ENCODE measurements around the gene MGP.

GRCh38 chr12:14910090-14910915 is 24.6 kb upstream of the MGP start:
- TF ChIP-seq POLR2A (IDR thresholded peaks at IDR 0.05; ENCODE audit: low read length), result no peak
- TF ChIP-seq GATA1 (IDR thresholded peaks at IDR 0.05; ENCODE audit: low read depth, low read length), result no peak

All from erythroblast (primary cell).